ENCODE results near the gene PDGFRA. TPM values are rescaled to one million over a fixed set of nuclear protein-coding genes. Genes with fewer than 3 reads are reported as not detected.
"Not testable (repeated sequence)": the region's sequence is repeated elsewhere in the genome, so short reads cannot be mapped to it uniquely, and the experiment has no call there.

PDGFRA gene
- total RNA-seq, 2 experiments from 2014 or later: not detected

GRCh38 chr4:54241268-54241823, 12.3 kb downstream of the PDGFRA start:
- ATAC-seq; H3K27ac Mint-ChIP-seq; CTCF ChIA-PET; H3K27me3 Mint-ChIP-seq (ENCODE audit: low read depth); H3K4me3 Mint-ChIP-seq; H3K4me1 Mint-ChIP-seq (ENCODE audit: low read depth); H3K36me3 Mint-ChIP-seq (ENCODE audit: low read depth); DNase-seq; POLR2A ChIA-PET: not testable (repeated sequence)
- H3K9me3 Mint-ChIP-seq (ENCODE audit: insufficient read depth): peaks cover 10% of the 10 kb centered on the region

GRCh38 chr4:54243541-54243940, 14.4 kb downstream of the PDGFRA start:
- CTCF ChIA-PET: not testable (repeated sequence)

GRCh38 chr4:54252312-54252711, 23.2 kb downstream of the PDGFRA start:
- H3K27ac Mint-ChIP-seq; H3K27me3 Mint-ChIP-seq (ENCODE audit: low read depth); H3K36me3 Mint-ChIP-seq (ENCODE audit: low read depth); CTCF ChIA-PET; DNase-seq; H3K4me3 Mint-ChIP-seq; H3K4me1 Mint-ChIP-seq (ENCODE audit: low read depth); H3K9me3 Mint-ChIP-seq (ENCODE audit: insufficient read depth); ATAC-seq; POLR2A ChIA-PET: not testable (repeated sequence)

More at GRCh38 chr4:54243541-54243940, 14.4 kb downstream of the PDGFRA start:
- H3K4me1 Mint-ChIP-seq (ENCODE audit: low read depth); ATAC-seq; H3K4me3 Mint-ChIP-seq; H3K27me3 Mint-ChIP-seq (ENCODE audit: low read depth); H3K36me3 Mint-ChIP-seq (ENCODE audit: low read depth); DNase-seq; H3K27ac Mint-ChIP-seq; POLR2A ChIA-PET: not testable (repeated sequence)
- H3K9me3 Mint-ChIP-seq (ENCODE audit: insufficient read depth): peaks cover 10% of the 10 kb centered on the region

GRCh38 chr4:54254116-54254914, 25.2 kb downstream of the PDGFRA start:
- no peak for DNase-seq
- Mint-ChIP-seq H3K9me3 (ENCODE audit: insufficient read depth) (peaks cover 3% of the 10 kb centered on the region), H3K27ac (no peak overlapping the region), H3K27me3 (ENCODE audit: low read depth) (no peaks in the 10 kb centered on the region), H3K4me3 (no peak overlapping the region), H3K36me3 (ENCODE audit: low read depth) (no peaks in the 10 kb centered on the region), H3K4me1 (ENCODE audit: low read depth) (no peaks in the 10 kb centered on the region)
- ATAC-seq: no peak
- ChIA-PET POLR2A (no interaction called here), CTCF (no interaction called here)

GRCh38 chr4:54254915-54255246, 25.8 kb downstream of the PDGFRA start:
- no peak for ATAC-seq

GRCh38 chr4:54255881-54256280, 26.8 kb downstream of the PDGFRA start:
- Mint-ChIP-seq H3K27ac (no peak overlapping the region), H3K36me3 (ENCODE audit: low read depth) (no peaks in the 10 kb centered on the region), H3K9me3 (ENCODE audit: insufficient read depth) (peaks cover 3% of the 10 kb centered on the region), H3K27me3 (ENCODE audit: low read depth) (no peaks in the 10 kb centered on the region), H3K4me3 (no peak overlapping the region), H3K4me1 (ENCODE audit: low read depth) (no peaks in the 10 kb centered on the region)
- DNase-seq (no peak), ATAC-seq (no peak)
- ChIA-PET POLR2A (no interaction called here), CTCF (no interaction called here)

More at GRCh38 chr4:54254915-54255246, 25.8 kb downstream of the PDGFRA start:
- no peak for DNase-seq
- Mint-ChIP-seq H3K9me3 (ENCODE audit: insufficient read depth) (peaks cover 3% of the 10 kb centered on the region), H3K27ac (no peak overlapping the region), H3K27me3 (ENCODE audit: low read depth) (no peaks in the 10 kb centered on the region), H3K4me1 (ENCODE audit: low read depth) (no peaks in the 10 kb centered on the region), H3K4me3 (no peak overlapping the region), H3K36me3 (ENCODE audit: low read depth) (no peaks in the 10 kb centered on the region)
- ChIA-PET CTCF (no interaction called here), POLR2A (no interaction called here)

- DNase-seq: no peak
- ChIA-PET POLR2A (no interaction called here), CTCF (no interaction called here)
- Mint-ChIP-seq H3K4me3 (no peak overlapping the region), H3K36me3 (ENCODE audit: low read depth) (no peaks in the 10 kb centered on the region), H3K27me3 (ENCODE audit: low read depth) (no peaks in the 10 kb centered on the region), H3K4me1 (ENCODE audit: low read depth) (no peaks in the 10 kb centered on the region), H3K9me3 (ENCODE audit: insufficient read depth) (no peaks in the 10 kb centered on the region), H3K27ac (no peak overlapping the region)
- no peak for ATAC-seq
Observed at GRCh38 chr4:54256491-54257486, 27.7 kb downstream of the PDGFRA start.

- Mint-ChIP-seq H3K27me3 (ENCODE audit: low read depth) (peaks cover 6% of the 10 kb centered on the region), H3K27ac (no peak overlapping the region), H3K4me1 (ENCODE audit: low read depth) (no peaks in the 10 kb centered on the region), H3K36me3 (ENCODE audit: low read depth) (no peaks in the 10 kb centered on the region), H3K9me3 (ENCODE audit: insufficient read depth) (no peaks in the 10 kb centered on the region), H3K4me3 (no peak overlapping the region)
- ChIA-PET CTCF (no interaction called here), POLR2A (no interaction called here)
- DNase-seq (no peak), ATAC-seq (no peak)
Observed at GRCh38 chr4:54265366-54265765, 36.3 kb downstream of the PDGFRA start.

- Mint-ChIP-seq H3K27me3 (ENCODE audit: low read depth) (peaks cover 6% of the 10 kb centered on the region), H3K36me3 (ENCODE audit: low read depth) (no peaks in the 10 kb centered on the region), H3K4me3 (no peak overlapping the region), H3K4me1 (ENCODE audit: low read depth) (no peaks in the 10 kb centered on the region), H3K9me3 (ENCODE audit: insufficient read depth) (no peaks in the 10 kb centered on the region), H3K27ac (no peak overlapping the region)
- ChIA-PET POLR2A (no interaction called here), CTCF (no interaction called here)
- DNase-seq (no peak), ATAC-seq (no peak)
Observed at GRCh38 chr4:54268151-54268550, 39.1 kb downstream of the PDGFRA start.

- H3K4me1 Mint-ChIP-seq (ENCODE audit: low read depth): no peaks in the 10 kb centered on the region
- DNase-seq (no peak), ATAC-seq (no peak)
- H3K27ac Mint-ChIP-seq: no peak overlapping the region
- no peaks in the 10 kb centered on the region for H3K36me3 Mint-ChIP-seq (ENCODE audit: low read depth)
- POLR2A ChIA-PET: no interaction called here
- CTCF ChIA-PET: no interaction called here
- H3K9me3 Mint-ChIP-seq (ENCODE audit: insufficient read depth): no peaks in the 10 kb centered on the region
- no peak overlapping the region for H3K4me3 Mint-ChIP-seq
- peaks cover 2% of the 10 kb centered on the region for H3K27me3 Mint-ChIP-seq (ENCODE audit: low read depth)
Observed at GRCh38 chr4:54271464-54271863, 42.4 kb downstream of the PDGFRA start.

GRCh38 chr4:54272051-54272450, 43.0 kb downstream of the PDGFRA start:
- H3K36me3 Mint-ChIP-seq (ENCODE audit: low read depth): no peaks in the 10 kb centered on the region
- no peak for DNase-seq
- H3K4me3 Mint-ChIP-seq: no peak overlapping the region
- H3K27ac Mint-ChIP-seq: no peak overlapping the region
- CTCF ChIA-PET: no interaction called here
- peaks cover 2% of the 10 kb centered on the region for H3K27me3 Mint-ChIP-seq (ENCODE audit: low read depth)
- peaks cover under 1% of the 10 kb centered on the region for H3K4me1 Mint-ChIP-seq (ENCODE audit: low read depth)
- no peaks in the 10 kb centered on the region for H3K9me3 Mint-ChIP-seq (ENCODE audit: insufficient read depth)
- POLR2A ChIA-PET: no interaction called here
- ATAC-seq: no peak

- ATAC-seq (no peak), DNase-seq (no peak)
- H3K27me3 Mint-ChIP-seq (ENCODE audit: low read depth): peaks cover 11% of the 10 kb centered on the region
- no peaks in the 10 kb centered on the region for H3K36me3 Mint-ChIP-seq (ENCODE audit: low read depth)
- CTCF ChIA-PET: no interaction called here
- H3K27ac Mint-ChIP-seq: no peak overlapping the region
- no peaks in the 10 kb centered on the region for H3K9me3 Mint-ChIP-seq (ENCODE audit: insufficient read depth)
- H3K4me1 Mint-ChIP-seq (ENCODE audit: low read depth): peaks cover 9% of the 10 kb centered on the region
- POLR2A ChIA-PET: no interaction called here
- no peak overlapping the region for H3K4me3 Mint-ChIP-seq
Observed at GRCh38 chr4:54274264-54274663, 45.2 kb downstream of the PDGFRA start.
